Smooth muscle cell (in vitro differentiated cells): Measurements from ENCODE around the gene TMEM38A. TPM values are rescaled to one million over a fixed set of nuclear protein-coding genes. Genes with fewer than 3 reads are reported as not detected.
"Not testable (repeated sequence)": the region's sequence is repeated elsewhere in the genome, so short reads cannot be mapped to it uniquely, and the experiment has no call there.

Source experiments
- DNase-seq: peaks from one replicate; lab custom pipeline; 2025; ENCODE audit not compliant: unreplicated experiment; lab: John Stamatoyannopoulos, UW
- H2AFZ ChIP-seq: fragments of 200-600 bp; sonication (generic); 2 replicates; pipeline ENCODE4 v1.6.0; 2016; ENCODE audit warnings: antibody characterized with exemption, low read depth, mild to moderate bottlenecking
- H3F3A ChIP-seq: fragments of 200-600 bp; sonication (generic); 2 replicates; pipeline ENCODE4 v1.6.0; 2017; ENCODE audit warnings: antibody characterized with exemption, low read depth
- H3K27ac ChIP-seq: fragments of 200-600 bp; sonication (generic); 2 replicates; pipeline ENCODE4 v1.5.1; 2016; ENCODE audit warnings: low read depth, mild to moderate bottlenecking
- H3K27me3 ChIP-seq: fragments of 200-600 bp; sonication (generic); 2 replicates; pipeline ENCODE4 v1.6.1; 2016; ENCODE audit warnings: low read depth, mild to moderate bottlenecking
- H3K36me3 ChIP-seq: fragments of 200-600 bp; sonication (generic); 2 replicates; pipeline ENCODE4 v1.5.1; 2016; ENCODE audit warnings: low read depth
- H3K4me1 ChIP-seq: fragments of 200-600 bp; sonication (generic); 2 replicates; pipeline ENCODE4 v1.5.1; 2016; ENCODE audit warnings: low read depth
- H3K4me2 ChIP-seq: fragments of 200-600 bp; sonication (generic); 2 replicates; pipeline ENCODE4 v1.6.0; 2016; ENCODE audit warnings: mild to moderate bottlenecking
- H3K4me3 ChIP-seq: fragments of 200-600 bp; sonication (generic); 2 replicates; pipeline ENCODE4 v1.5.1; 2016; ENCODE audit warnings: mild to moderate bottlenecking
- H3K79me2 ChIP-seq: fragments of 200-600 bp; sonication (generic); 2 replicates; pipeline ENCODE4 v1.6.0; 2016; ENCODE audit warnings: low read depth, mild to moderate bottlenecking
- H3K9ac ChIP-seq: fragments of 200-600 bp; sonication (generic); 2 replicates; pipeline ENCODE4 v1.6.0; 2016; ENCODE audit warnings: low read depth
- H3K9me3 ChIP-seq: fragments of 200-600 bp; sonication (generic); replicated peaks from 2 replicates; pipeline ENCODE4 v1.5.1; 2016; ENCODE audit warnings: low read depth
- H4K20me1 ChIP-seq: fragments of 200-600 bp; sonication (generic); 2 replicates; pipeline ENCODE4 v1.6.0; 2016; ENCODE audit warnings: low read depth
- CTCF ChIP-seq: fragments of 200-600 bp; sonication (generic); IDR thresholded peaks from 2 replicates; pipeline ENCODE4 v1.5.1; 2017; ENCODE audit warnings: borderline replicate concordance, mild to moderate bottlenecking, antibody characterized with exemption; ENCODE audit not compliant: insufficient read depth, poor library complexity, severe bottlenecking
- WGBS: methylation state at CpG from one replicate; pipeline ENCODE4 v1.1.7; 2016; ENCODE audit warnings: low lambda C conversion rate; 5-methylcytosine and 5-hydroxymethylcytosine counted together
- polyA plus RNA-seq: library from polyadenylated mRNA; unstranded; fragments of >200 nt; fragmentation: Nextera tagmentation; extraction: Ambion mirVana; gene quantifications from 2 replicates; pipeline ENCODE4 v1.2.1, GENCODE V29; 2016
- total RNA-seq: library from RNA; depleted of rRNA; stranded (reverse); fragments of >200 nt; gene quantifications from 2 replicates; pipeline ENCODE4 v1.2.3, GENCODE V29; 2014

Gene TMEM38A
- total and polyA plus RNA-seq, 2 experiments from 2014 or later: 0.53 to 0.81 TPM

- Histone ChIP-seq H3K36me3 (no peaks in the 10 kb centered on the region), H4K20me1 (peaks cover 30% of the 10 kb centered on the region), H3K9ac (no peak overlapping the region), H3K4me3 (no peak overlapping the region), H3K4me1 (no peaks in the 10 kb centered on the region), H3F3A (no peaks in the 10 kb centered on the region), H3K27me3 (no peaks in the 10 kb centered on the region), H3K79me2 (peaks cover 15% of the 10 kb centered on the region), H3K4me2 (no peak overlapping the region), H3K9me3 (no peaks in the 10 kb centered on the region), H2AFZ (no peak overlapping the region), H3K27ac (no peak overlapping the region)
- no peak for DNase-seq
- 100% methylated on average over 2 of the region's 2 CpGs for whole genome bisulfite sequencing
- TF ChIP-seq CTCF: no peak
Measured at GRCh38 chr19:16650821-16651220, 10.1 kb upstream of the TMEM38A start.

GRCh38 chr19:16651421-16652188 lies 9.3 kb upstream of the TMEM38A start:
- H3K4me1 ChIP-seq, H3K4me3 ChIP-seq, H3K27me3 ChIP-seq, H3K4me2 ChIP-seq, H3K27ac ChIP-seq, H3F3A ChIP-seq, H3K36me3 ChIP-seq, DNase-seq, H3K9ac ChIP-seq, H3K9me3 ChIP-seq, H2AFZ ChIP-seq: not testable (repeated sequence)
- Histone ChIP-seq H3K79me2 (peaks cover 10% of the 10 kb centered on the region), H4K20me1 (peaks cover 30% of the 10 kb centered on the region)
- whole genome bisulfite sequencing: 97% methylated on average over 8 of the region's 8 CpGs

GRCh38 chr19:16652854-16653253 lies 8.1 kb upstream of the TMEM38A start:
- Histone ChIP-seq H3K4me2 (no peak overlapping the region), H2AFZ (no peak overlapping the region), H4K20me1 (peaks cover 38% of the 10 kb centered on the region), H3K4me3 (no peak overlapping the region), H3K79me2 (peaks cover 21% of the 10 kb centered on the region), H3K9ac (no peak overlapping the region), H3K27ac (no peak overlapping the region), H3K9me3 (no peaks in the 10 kb centered on the region), H3K36me3 (no peaks in the 10 kb centered on the region), H3K27me3 (no peaks in the 10 kb centered on the region), H3K4me1 (no peaks in the 10 kb centered on the region), H3F3A (no peaks in the 10 kb centered on the region)
- no peak for TF ChIP-seq CTCF
- DNase-seq: no peak
- 95% methylated on average over 7 of the region's 7 CpGs for WGBS

GRCh38 chr19:16654140-16654539 lies 6.8 kb upstream of the TMEM38A start:
- no peak for TF ChIP-seq CTCF
- H4K20me1 ChIP-seq: peaks cover 43% of the 10 kb centered on the region
- no peak for DNase-seq
- H3K4me2 ChIP-seq: no peak overlapping the region
- H3K27me3 ChIP-seq: no peaks in the 10 kb centered on the region
- H2AFZ ChIP-seq: no peak overlapping the region
- H3K9ac ChIP-seq: no peak overlapping the region
- WGBS: 94% methylated on average over 3 of the region's 3 CpGs
- H3K27ac ChIP-seq: no peak overlapping the region
- H3K79me2 ChIP-seq: peaks cover 34% of the 10 kb centered on the region
- H3K9me3 ChIP-seq: no peaks in the 10 kb centered on the region
- no peaks in the 10 kb centered on the region for H3F3A ChIP-seq
- no peaks in the 10 kb centered on the region for H3K36me3 ChIP-seq
- H3K4me3 ChIP-seq: no peak overlapping the region
- H3K4me1 ChIP-seq: peaks cover 6% of the 10 kb centered on the region
